ENCODE measurements around the gene ZMYM3.

The ZMYM3 gene

GRCh38 chrX:71253253-71254091, 468 bp downstream of the ZMYM3 start:
- FAIRE-seq: no peak

GRCh38 chrX:71252221-71252620, 1.7 kb downstream of the ZMYM3 start:
- DNase-seq (ENCODE audit: low spot score) (no peak), FAIRE-seq (no peak)

More at GRCh38 chrX:71253253-71254091, 468 bp downstream of the ZMYM3 start:
- DNase-seq (ENCODE audit: low spot score): peak; percentile 68

GRCh38 chrX:71251466-71251973, 2.4 kb downstream of the ZMYM3 start:
- no peak for DNase-seq (ENCODE audit: low spot score)
- FAIRE-seq: no peak

- DNase-seq (ENCODE audit: low spot score) (no peak), FAIRE-seq (no peak)
These were observed 3.1 kb downstream of the ZMYM3 start for GRCh38 chrX:71250841-71251240.

GRCh38 chrX:71245159-71245558, 8.8 kb downstream of the ZMYM3 start:
- FAIRE-seq (no peak), DNase-seq (ENCODE audit: low spot score) (no peak)

GRCh38 chrX:71244359-71245128, 9.4 kb downstream of the ZMYM3 start:
- FAIRE-seq: no peak

GRCh38 chrX:71241301-71241700, 12.6 kb downstream of the ZMYM3 start:
- no peak for FAIRE-seq
- no peak for DNase-seq (ENCODE audit: low spot score)

More at GRCh38 chrX:71244359-71245128, 9.4 kb downstream of the ZMYM3 start:
- DNase-seq (ENCODE audit: low spot score): no peak

GRCh38 chrX:71239781-71240180, 14.2 kb downstream of the ZMYM3 start:
- DNase-seq (ENCODE audit: low spot score) (no peak), FAIRE-seq (no peak)

GRCh38 chrX:71236836-71237235, 17.1 kb downstream of the ZMYM3 start:
- no peak for FAIRE-seq
- DNase-seq (ENCODE audit: low spot score): no peak

- no peak for DNase-seq (ENCODE audit: low spot score)
- FAIRE-seq: no peak
These were observed 18.5 kb downstream of the ZMYM3 start for GRCh38 chrX:71235482-71235881.

- DNase-seq (ENCODE audit: low spot score): no peak
- no peak for FAIRE-seq
These were observed 25.8 kb downstream of the ZMYM3 start for GRCh38 chrX:71228063-71228642.

GRCh38 chrX:71227370-71228062, 26.4 kb downstream of the ZMYM3 start:
- no peak for DNase-seq (ENCODE audit: low spot score)
- no peak for FAIRE-seq

GRCh38 chrX:71225676-71226075, 28.3 kb downstream of the ZMYM3 start:
- no peak for FAIRE-seq
- DNase-seq (ENCODE audit: low spot score): no peak

- DNase-seq (ENCODE audit: low spot score) (no peak), FAIRE-seq (no peak)
These were observed 28.9 kb downstream of the ZMYM3 start for GRCh38 chrX:71225009-71225408.

GRCh38 chrX:71224098-71224708, 29.7 kb downstream of the ZMYM3 start:
- DNase-seq (ENCODE audit: low spot score) (no peak), FAIRE-seq (no peak)

- no peak for DNase-seq (ENCODE audit: low spot score)
- FAIRE-seq: no peak
These were observed 31.0 kb downstream of the ZMYM3 start, which contains the start of gene GJB1 for GRCh38 chrX:71222929-71223328. Gene GJB1, plus strand, starts transcription at chrX:71223224. Its CDS starts 484 bp downstream, at chrX:71223708.

GRCh38 chrX:71221145-71221544, 32.8 kb downstream of the ZMYM3 start:
- FAIRE-seq: no peak

GRCh38 chrX:71217298-71217697, 36.6 kb downstream of the ZMYM3 start:
- FAIRE-seq (no peak), DNase-seq (ENCODE audit: low spot score) (no peak)

More at GRCh38 chrX:71221145-71221544, 32.8 kb downstream of the ZMYM3 start:
- no peak for DNase-seq (ENCODE audit: low spot score)

- FAIRE-seq: no peak
- DNase-seq (ENCODE audit: low spot score): no peak
These were observed 37.5 kb downstream of the ZMYM3 start for GRCh38 chrX:71216485-71216884.

- FAIRE-seq (no peak), DNase-seq (ENCODE audit: low spot score) (no peak)
These were observed 38.5 kb downstream of the ZMYM3 start for GRCh38 chrX:71215338-71215912.
